Muscle of leg (tissue), 11 donors: ENCODE measurements around the gene PACSIN2. TPM values are rescaled to one million over a fixed set of nuclear protein-coding genes. Genes with fewer than 3 reads are reported as not detected.
A peak's percentile ranks its signal among the peaks of the same experiment; 100 is the strongest.

Experiments
- DNase-seq: peaks from one replicate; pipeline ENCODE4 v3.0.0; 2013
- H3K27ac ChIP-seq: one replicate; pipeline ENCODE4 v1.5.1; 2013; ENCODE audit warnings: mild to moderate bottlenecking, low read length, control low read depth
- H3K27me3 ChIP-seq: one replicate; pipeline ENCODE4 v1.6.1; 2013; ENCODE audit warnings: low read length; ENCODE audit not compliant: control insufficient read depth, insufficient read depth
- H3K36me3 ChIP-seq: one replicate; pipeline ENCODE4 v1.6.1; 2013; ENCODE audit warnings: low read length; ENCODE audit not compliant: control insufficient read depth, insufficient read depth
- H3K4me1 ChIP-seq: one replicate; pipeline ENCODE4 v1.6.1; 2013; ENCODE audit warnings: low read length; ENCODE audit not compliant: control insufficient read depth, insufficient read depth
- H3K4me3 ChIP-seq: one replicate; pipeline ENCODE4 v1.5.1; 2013; ENCODE audit warnings: low read length, control low read depth
- H3K9me3 ChIP-seq: replicated peaks from 2 replicates; pipeline ENCODE4 v1.6.1; 2013; ENCODE audit warnings: low read depth, low read length; ENCODE audit not compliant: control insufficient read depth
- WGBS: methylation state at CpG from one replicate; pipeline ENCODE4 v1.1.5; 2013; ENCODE audit warnings: missing lambda C conversion rate; ENCODE audit not compliant: insufficient coverage; 5-methylcytosine and 5-hydroxymethylcytosine counted together
- polyA plus RNA-seq, 8 donors: library from polyadenylated mRNA; unstranded; fragments of 120-200 nt; gene quantifications; one replicate each; pipeline versions ENCODE4 v1.2.1 to v1.2.3, GENCODE V29; 2013; ENCODE audit warnings: inconsistent platforms in 1 of 8, low replicate concordance in 1 of 8; ENCODE audit not compliant: insufficient read length in 8 of 8, insufficient read depth in 1 of 8
- total RNA-seq: library from RNA; stranded (reverse); fragments of 120-200 nt; gene quantifications from one replicate; pipeline ENCODE4 v1.2.4, GENCODE V29; 2013

PACSIN2 gene
- total and polyA plus RNA-seq, 9 donors = 23.1 to 38.6 (median 30.5) TPM

DNA sequence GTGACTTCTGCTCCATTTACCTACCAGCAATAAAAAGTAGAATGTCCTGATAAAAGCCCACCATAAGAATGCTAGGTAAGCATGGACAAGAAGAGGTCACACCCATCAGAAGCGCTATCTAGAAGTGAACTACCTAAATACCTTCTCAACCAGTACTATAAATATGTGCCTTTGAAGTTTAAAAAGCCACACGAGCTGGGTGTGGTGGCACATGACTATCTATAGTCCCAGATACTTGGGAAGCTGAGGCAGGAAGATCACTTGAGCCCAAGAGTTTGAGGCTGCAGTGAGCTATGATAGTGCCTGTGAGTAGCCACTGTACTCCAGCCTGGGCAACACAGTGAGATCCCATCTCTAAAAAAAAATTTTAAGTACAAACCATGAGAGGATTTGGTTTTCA lies 66.7 kb downstream of the PACSIN2 start:
- no peaks in the 10 kb centered on the region for H3K27me3 ChIP-seq
- H3K27ac ChIP-seq = peak overlapping the region; percentile 56
- no peak for DNase-seq
- H3K4me3 ChIP-seq = no peak overlapping the region
- H3K9me3 ChIP-seq = no peaks in the 10 kb centered on the region
- no CpG with 5 or more reads among the region's 2 CpGs for WGBS
- no peaks in the 10 kb centered on the region for H3K36me3 ChIP-seq
- H3K4me1 ChIP-seq = peaks cover 53% of the 10 kb centered on the region

DNA sequence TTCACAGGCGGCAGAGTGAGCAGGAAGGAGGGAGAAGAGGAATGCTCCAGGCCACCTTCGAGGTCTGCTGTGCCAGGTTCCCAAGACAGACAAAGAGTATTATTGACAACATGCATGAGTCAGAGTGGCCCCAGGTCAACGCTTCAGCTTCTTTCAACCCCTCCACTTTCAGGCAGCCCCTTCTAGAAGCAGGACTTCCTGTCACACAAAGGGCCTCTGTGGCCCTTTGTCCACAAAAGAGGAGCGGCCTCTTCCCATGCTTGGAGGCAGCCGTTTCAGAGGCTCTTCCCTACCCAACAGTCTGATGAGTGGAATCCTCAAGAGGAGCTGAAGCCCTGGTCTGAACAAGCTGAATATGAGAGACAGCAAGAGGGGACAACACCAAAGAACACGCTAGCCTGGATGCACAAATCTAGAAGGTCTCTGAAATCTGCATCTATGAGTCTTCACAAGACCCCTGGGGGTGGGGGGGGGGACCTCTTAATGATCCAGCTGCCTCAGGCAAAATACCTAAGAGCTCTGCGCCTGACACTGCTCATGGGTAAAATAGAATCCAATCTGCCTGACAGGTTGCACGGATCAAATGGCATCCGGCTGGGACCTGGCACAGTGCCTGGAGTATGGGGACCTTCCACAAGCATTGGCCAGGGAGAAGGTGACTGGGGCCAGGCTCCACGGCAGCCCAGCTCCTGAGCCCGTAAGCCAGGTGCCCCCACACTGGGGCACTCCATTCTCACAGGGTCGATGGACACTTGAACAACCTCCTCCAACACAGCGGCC lies 67.5 kb downstream of the PACSIN2 start:
- Histone ChIP-seq H3K9me3 (no peaks in the 10 kb centered on the region), H3K4me1 (peaks cover 53% of the 10 kb centered on the region), H3K27me3 (no peaks in the 10 kb centered on the region), H3K27ac (peak overlapping the region; percentile 60), H3K4me3 (no peak overlapping the region), H3K36me3 (no peaks in the 10 kb centered on the region)
- DNase-seq = peak; percentile 65
- 63% methylated on average over 9 of the region's 13 CpGs for WGBS

DNA sequence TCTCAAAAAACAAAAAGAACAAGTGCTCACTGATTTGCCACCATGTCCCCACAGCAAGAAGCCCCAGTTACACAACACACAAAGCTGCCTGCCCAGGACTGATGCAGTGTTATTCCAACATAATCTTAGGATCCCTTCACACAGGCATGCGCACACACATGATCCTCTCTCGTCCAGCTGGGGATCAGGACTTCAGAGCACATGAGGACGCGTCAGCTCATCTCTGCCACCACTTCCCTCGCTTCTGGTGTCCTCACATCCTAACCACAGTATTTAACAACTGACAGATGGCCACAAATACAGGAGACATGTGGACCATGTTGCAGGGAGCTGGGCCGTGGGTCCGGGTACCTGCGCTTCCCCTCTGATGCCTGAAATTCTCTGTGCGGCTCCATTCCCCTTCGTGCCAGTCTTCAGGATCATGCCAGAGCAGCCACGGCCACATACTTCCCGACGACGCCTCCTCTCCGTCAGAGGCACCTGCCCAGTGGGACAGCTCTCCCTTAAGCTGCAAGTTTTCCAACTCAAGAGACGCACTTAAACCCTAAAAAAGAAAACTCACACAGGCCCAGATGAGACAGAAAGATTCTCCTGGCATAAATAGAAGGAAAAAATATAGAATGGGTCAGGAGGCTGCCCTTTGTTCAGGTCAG lies 68.3 kb downstream of the PACSIN2 start:
- peak overlapping the region; percentile 60 for H3K27ac ChIP-seq
- 85% methylated on average over 14 of the region's 16 CpGs for WGBS
- DNase-seq = no peak

GRCh38 chr22:42945736-42946135 lies 69.2 kb downstream of the PACSIN2 start:
- 67% methylated on average over 3 of the region's 5 CpGs for WGBS
- Histone ChIP-seq H3K4me3 (no peak overlapping the region), H3K9me3 (no peaks in the 10 kb centered on the region), H3K36me3 (no peaks in the 10 kb centered on the region), H3K27me3 (no peaks in the 10 kb centered on the region), H3K27ac (no peak overlapping the region), H3K4me1 (peaks cover 45% of the 10 kb centered on the region)
- DNase-seq = no peak

More for the DNA sequence above, 68.3 kb downstream of the PACSIN2 start:
- peaks cover 53% of the 10 kb centered on the region for H3K4me1 ChIP-seq
- no peaks in the 10 kb centered on the region for H3K27me3 ChIP-seq
- H3K9me3 ChIP-seq = no peaks in the 10 kb centered on the region
- no peak overlapping the region for H3K4me3 ChIP-seq
- H3K36me3 ChIP-seq = no peaks in the 10 kb centered on the region

- peaks cover 45% of the 10 kb centered on the region for H3K4me1 ChIP-seq
- no peaks in the 10 kb centered on the region for H3K27me3 ChIP-seq
- H3K36me3 ChIP-seq = no peaks in the 10 kb centered on the region
- DNase-seq = no peak
- H3K4me3 ChIP-seq = no peak overlapping the region
- no peak overlapping the region for H3K27ac ChIP-seq
- WGBS = 92% methylated on average over 5 of the region's 9 CpGs
- H3K9me3 ChIP-seq = no peaks in the 10 kb centered on the region
Measured at GRCh38 chr22:42945027-42945426, 69.9 kb downstream of the PACSIN2 start.

DNA sequence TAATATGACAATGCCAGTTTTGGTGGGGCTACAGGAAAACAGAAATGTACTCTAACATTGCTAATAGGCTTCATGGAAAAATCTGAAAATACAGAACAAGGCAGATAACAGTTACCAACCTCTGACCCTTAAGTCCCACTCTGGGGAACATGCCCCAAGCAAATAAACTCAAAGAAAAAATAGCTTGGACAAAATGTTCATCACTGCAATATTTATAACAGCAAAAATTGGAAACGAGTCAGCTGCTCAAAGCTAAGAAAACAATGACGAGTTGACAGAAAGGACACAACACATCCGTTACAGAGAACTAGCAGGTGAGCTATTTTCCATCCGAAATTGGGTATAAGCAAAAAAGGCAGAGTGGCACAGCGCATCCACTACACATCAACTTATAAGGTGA lies 70.5 kb downstream of the PACSIN2 start:
- Histone ChIP-seq H3K4me3 (no peak overlapping the region), H3K36me3 (no peaks in the 10 kb centered on the region), H3K4me1 (peaks cover 50% of the 10 kb centered on the region), H3K9me3 (no peaks in the 10 kb centered on the region), H3K27ac (no peak overlapping the region), H3K27me3 (no peaks in the 10 kb centered on the region)
- DNase-seq = no peak
- WGBS = 100% methylated on average over 1 of the region's 5 CpGs

- Histone ChIP-seq H3K27ac (peak overlapping the region; percentile 22), H3K4me3 (no peak overlapping the region), H3K9me3 (no peaks in the 10 kb centered on the region), H3K36me3 (no peaks in the 10 kb centered on the region), H3K4me1 (peaks cover 49% of the 10 kb centered on the region), H3K27me3 (no peaks in the 10 kb centered on the region)
- WGBS = no CpG with 5 or more reads among the region's 3 CpGs
- no peak for DNase-seq
Measured at GRCh38 chr22:42943981-42944380, 71.0 kb downstream of the PACSIN2 start.

- no peak overlapping the region for H3K27ac ChIP-seq
- no CpG with 5 or more reads among the region's 2 CpGs for WGBS
Measured at GRCh38 chr22:42942351-42942750, 72.6 kb downstream of the PACSIN2 start.

DNA sequence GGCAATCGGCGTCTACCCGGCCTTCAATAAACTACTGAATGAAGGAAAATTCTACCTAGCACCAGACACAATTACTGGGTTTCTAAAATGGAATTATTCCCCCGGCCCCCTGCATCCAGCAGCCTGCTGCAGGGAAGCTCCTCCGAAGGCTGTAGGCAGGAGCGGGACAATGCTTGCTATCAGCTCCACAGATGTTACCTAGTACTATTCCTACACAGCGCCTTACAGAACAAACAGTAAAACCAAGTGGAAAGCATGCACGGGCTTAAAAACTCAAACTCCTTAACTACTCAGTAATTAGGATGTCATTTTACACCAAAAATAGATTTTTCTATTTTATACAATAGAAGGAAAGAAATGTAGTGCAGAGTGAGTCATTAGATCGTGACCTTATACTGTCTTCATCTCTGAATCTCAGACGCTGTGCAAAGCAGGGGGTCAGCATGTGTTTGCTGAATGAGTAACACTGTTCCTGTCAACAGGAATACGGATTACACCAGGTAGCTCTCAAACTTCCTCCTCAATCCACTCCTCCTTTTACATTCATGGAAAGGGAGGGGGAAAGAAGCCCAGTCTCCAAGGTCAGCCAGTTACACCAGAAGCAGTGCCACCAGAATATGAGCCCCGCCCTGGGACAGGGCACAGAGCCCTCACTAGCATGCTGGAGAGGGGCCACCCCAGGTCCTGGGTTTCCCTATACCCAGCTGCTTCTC lies 74.9 kb downstream of the PACSIN2 start:
- no peak overlapping the region for H3K4me3 ChIP-seq
- WGBS = 87% methylated on average over 4 of the region's 12 CpGs
- peaks cover 29% of the 10 kb centered on the region for H3K4me1 ChIP-seq
- peak overlapping the region; percentile 60 for H3K27ac ChIP-seq
- H3K9me3 ChIP-seq = no peaks in the 10 kb centered on the region
- no peak for DNase-seq
- no peaks in the 10 kb centered on the region for H3K27me3 ChIP-seq
- no peaks in the 10 kb centered on the region for H3K36me3 ChIP-seq

More at GRCh38 chr22:42942351-42942750, 72.6 kb downstream of the PACSIN2 start:
- DNase-seq = no peak
- Histone ChIP-seq H3K9me3 (no peaks in the 10 kb centered on the region), H3K36me3 (no peaks in the 10 kb centered on the region), H3K4me3 (no peak overlapping the region), H3K27me3 (no peaks in the 10 kb centered on the region), H3K4me1 (peaks cover 43% of the 10 kb centered on the region)

DNA sequence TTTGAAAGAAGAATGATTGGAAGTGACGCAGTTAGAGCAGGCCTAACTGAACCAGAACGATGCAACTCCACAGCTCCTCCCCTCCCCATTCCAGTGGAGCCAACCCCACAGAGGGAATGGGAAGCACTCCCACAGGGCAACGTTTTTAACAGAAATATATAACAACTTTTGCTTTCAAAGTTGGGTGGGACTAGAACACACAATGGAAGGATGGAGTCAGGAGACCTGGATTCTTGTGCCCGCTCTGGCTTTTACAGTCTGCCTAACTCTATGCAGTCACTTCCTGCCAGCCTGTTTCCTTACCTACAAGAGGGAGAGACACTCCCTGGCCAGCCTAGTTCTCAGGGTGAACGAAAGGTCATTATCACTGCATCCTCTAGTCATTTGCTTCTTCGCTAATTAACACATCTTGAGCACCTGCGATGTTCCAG lies 75.5 kb downstream of the PACSIN2 start:
- H3K9me3 ChIP-seq = no peaks in the 10 kb centered on the region
- WGBS = 62% methylated on average over 2 of the region's 7 CpGs
- H3K4me3 ChIP-seq = no peak overlapping the region
- H3K27me3 ChIP-seq = no peaks in the 10 kb centered on the region
- no peak for DNase-seq
- peak overlapping the region; percentile 60 for H3K27ac ChIP-seq
- peaks cover 31% of the 10 kb centered on the region for H3K4me1 ChIP-seq
- H3K36me3 ChIP-seq = no peaks in the 10 kb centered on the region
